GM03348 (cell line): ENCODE data around the gene LIM2.

Experiments used
- DNase-seq: peaks from one replicate; pipeline ENCODE4 v3.0.0; 2012; ENCODE audit warnings: low spot score

Gene LIM2

DNA sequence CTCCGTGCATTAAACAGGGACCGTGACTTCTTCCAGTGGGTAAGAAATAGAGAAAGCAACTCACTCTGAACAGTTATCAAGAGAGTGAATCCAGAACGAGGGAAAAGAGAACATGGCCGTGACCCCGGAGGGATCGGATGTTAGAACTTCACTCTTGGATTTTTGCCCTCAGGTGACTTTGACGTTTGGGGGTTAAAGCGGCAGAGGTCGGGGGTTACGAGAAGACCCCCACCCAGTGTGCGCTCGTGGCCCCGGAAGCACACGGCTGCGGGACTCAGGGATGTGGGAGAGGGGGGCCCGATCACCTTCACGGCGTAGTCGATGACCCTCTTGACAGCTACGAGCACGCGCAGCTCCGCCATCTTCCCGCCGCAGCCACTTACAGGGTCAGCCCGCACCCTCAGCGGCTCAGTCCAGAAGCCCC is 21.8 kb downstream of the LIM2 start, which contains the start of gene ETFB:
TSS of gene ETFB (minus strand) at position 424 of the 424 bp plus-strand sequence. CDS start at position 362, 62 bp downstream.
- no peak for DNase-seq

DNA sequence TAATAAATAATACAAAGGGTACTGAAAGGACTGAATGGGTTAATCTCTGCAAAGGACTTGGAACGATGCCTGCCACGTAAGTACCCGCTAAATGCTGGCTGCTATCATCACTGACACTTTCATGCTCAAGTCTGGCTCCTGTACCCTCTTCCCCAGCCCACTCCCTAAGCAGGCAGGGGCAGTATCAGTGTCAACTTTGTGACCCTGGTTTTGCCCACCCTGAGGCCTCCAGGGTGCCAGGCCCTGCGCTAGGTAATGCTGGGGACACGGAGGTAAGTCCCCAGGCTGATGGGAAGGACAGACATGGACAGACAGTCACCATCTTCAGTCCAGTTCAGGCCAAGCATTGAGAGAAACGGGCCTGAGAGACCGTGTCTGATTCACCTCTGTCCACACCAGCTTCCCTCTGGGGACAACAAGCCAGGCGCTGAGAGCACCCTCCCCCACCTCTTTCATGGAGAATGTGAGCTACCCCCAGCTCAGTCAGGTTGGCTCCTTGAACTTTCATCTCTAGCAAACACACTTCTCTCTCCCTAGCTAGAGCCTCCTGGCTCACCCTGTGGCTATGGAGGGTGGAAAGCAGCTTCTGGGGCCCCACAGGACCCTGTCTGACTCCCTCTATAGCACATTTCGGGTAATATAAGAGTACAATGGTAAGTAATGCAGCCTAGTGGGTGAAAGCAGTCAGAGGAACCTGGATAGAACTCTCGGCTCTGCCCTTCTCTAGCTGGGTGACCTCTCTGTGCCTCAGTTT is 22.4 kb downstream of the LIM2 start:
- DNase-seq, result peak; percentile 48

DNA sequence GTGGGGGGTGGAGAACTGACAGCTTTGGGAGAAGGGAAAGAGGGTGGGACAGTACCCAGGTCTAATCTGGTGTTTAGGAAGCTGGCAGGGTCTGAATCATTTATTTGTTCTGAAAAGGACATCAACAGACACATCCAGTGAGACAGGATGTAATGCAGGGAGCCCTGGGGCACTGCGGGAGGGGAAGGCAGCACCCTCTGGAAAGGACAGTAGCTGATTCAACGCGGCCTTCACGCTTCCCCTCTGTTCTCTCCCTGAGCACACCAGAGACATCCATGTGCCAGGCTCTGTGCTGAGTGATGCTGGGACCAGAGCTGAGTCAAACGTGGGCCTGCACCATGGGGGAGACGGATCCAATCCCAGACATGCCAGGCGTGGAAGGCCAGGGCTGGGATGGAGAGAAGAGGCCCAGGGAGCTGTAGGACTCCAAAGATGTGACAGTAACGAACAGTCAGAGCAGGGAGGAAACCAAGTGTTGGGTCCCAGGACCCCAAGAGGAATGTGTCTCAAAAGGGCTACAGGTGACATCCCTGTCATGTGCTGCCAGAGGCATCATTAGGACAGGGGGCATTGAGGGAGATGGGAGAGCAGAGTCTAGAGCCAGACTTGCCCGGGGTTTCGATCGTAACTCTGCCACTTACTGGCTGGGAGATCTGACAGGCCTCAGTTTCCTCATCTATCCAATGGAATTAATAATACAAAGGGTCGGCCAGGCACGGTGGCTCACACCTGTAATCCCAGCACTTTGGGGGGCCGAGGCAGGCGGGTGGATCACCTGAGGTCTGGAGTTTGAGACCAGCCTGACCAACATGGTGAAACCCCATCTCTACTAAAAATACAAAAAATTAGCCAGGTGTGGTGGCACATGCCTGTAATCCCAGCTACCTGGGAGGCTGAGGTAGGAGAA is 23.3 kb downstream of the LIM2 start:
- DNase-seq, result no peak

DNA sequence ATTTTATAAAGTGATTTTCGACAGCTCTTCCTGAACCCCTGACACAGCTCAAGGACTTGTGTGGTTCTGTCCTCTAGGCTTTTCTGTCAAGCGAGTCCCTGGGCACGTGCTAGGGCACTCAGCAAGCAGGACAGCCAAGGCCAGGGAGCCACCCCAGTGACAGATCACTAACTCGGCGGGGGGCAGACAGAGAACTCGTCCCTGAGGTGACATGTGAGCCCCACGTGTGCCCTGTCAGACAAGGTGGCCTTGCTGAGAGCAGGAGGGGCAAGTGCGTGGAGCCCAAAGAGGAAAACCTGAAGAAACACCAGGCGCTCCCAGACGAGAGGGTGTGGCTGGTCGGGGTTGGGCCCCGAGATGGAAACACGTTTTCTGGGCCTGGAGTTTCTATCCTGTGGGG is 26.5 kb downstream of the LIM2 start:
- no peak for DNase-seq

DNA sequence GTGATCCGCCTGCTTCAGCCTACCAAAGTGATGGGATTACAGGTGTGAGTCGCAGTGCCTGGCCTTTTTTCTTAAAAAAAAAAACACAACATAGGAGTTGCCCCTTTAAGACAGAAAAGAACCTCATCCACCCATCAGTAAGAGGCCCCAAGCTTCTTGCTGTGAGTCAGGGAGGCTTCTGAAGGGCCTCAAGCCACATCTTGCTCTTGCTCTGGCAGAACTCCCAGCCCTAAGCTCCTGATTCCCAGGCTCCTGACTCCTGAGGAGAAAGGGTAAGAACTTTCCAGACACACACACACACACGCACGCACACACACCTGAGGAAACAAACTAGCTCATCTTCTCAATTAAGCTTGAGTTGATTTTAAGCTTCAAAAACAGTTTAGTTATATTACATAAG is 28.5 kb downstream of the LIM2 start:
- DNase-seq, result peak; percentile 81

DNA sequence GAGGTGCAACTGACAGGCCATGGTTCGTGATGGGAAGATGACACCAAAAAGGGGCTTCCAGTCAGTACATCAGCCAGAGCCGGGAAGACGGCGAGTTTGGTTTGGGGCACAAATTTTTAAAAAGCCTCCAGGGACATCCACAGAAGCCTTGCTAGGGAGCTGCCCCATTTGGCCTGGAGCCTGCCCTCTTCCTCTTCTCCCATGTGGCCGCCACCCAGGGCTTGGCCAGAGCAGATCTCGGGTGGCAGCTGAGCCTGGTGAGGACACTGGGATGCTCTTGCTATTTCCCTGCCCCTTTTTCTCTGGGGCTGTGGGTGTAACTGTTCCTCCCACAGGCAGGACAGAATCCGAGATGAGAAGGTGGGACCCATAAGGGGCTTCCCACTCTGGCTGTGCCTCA is 29.8 kb downstream of the LIM2 start:
- no peak for DNase-seq

DNA sequence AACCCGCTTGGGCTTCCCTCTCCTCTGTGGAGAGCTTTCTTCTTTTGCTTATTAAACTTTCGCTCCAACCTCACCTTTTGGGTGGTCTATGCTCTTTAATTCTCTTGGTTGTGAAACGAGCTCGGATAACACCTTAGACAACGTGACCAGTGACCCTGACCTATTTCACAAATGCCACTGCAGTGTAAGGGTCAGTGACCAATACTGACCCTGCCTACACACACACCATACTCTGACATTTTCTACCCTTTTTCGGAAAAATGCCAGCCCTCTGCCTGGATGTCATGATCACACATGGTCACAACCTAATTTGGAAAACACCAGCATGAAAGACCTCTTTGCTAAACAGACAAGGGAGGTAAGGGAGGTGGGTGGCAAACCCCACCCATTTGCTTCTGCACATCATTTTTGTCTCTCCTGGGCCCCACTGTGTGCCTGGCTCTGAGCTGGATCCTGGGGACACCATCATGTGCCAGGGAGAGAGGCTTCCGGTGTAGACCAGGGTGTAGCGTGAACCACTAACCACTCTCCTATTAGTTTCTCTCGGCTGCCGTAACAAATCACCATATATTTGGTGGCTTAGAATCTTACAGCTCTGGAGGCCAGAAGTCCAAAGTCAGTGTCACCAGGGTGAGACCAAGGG is 31.5 kb downstream of the LIM2 start:
- DNase-seq, result no peak

DNA sequence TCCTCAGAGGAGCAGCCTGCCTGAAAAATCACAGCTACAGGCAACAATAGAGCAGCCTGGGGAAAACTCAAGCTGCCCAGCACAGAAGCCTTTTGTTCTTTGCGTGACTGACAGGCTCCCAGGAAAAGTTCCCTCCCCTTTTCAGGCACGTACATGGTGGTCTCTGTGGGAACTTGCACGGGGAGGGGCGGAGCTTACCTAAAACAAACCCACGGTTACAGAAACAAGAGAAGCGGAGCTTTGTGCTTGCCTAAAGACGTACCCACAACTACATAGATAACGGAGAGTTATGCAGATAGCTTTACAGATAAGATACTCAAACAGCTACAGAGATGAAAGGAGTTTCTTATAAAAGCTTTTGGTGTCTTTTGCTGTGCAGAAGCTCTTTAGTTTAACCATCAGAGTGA is 33.0 kb downstream of the LIM2 start:
- DNase-seq, result no peak

DNA sequence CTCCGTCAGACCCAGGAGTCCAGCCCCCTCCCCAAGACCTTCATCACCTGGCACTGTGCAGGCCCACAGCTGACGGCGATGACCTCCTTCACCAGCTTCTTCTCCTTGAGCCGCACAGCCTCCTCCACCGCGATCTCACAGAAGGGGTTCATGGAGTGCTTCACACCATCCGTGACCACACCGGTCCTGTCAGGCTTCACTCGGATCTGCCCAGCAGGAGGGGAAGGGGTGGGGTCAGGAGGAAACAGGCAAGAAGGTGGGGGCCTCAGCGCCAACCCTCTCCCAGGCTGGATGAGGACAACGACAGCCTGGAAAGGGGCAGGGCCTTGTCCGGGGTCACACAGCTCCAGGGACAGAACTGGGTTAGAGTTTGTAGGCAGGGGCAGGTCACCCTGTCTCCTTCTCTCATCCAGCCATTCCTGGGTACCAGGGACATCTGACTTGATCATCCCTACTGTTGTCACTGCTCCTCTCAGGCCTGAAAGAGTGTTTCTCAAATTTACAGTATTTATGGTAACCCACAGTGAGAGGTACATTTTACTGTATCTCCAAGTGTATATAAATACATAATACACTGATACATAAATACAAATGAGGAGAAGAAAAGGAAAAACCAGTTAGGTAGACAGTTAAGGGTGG is 33.6 kb downstream of the LIM2 start:
- DNase-seq, result no peak

DNA sequence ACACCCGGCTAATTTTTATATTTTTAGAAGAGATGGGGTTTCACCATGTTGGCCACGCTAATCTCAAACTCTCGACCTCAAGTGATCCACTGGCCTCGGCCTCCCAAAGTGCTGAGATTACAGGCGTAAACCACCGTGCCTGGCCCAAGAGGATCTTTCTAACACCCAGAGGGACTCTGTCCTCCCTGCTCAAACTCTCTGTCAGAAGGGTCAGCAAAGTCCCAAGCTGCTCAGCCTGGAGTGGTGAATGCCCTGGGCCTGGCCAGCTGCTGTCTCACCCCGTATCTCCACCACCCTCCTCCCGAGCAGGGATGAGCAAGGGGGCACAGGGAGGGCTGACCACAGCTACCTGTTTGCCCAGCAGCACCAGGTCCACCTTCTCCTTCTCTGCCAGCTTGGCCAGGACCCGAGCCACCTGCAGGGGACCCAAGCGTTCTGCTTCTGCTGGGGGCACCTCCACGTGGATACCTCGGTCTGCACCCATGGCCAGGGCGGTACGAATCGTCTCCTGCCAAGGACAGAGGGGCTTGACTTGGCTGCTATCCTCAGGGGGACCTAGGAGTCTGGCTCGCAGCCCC is 34.9 kb downstream of the LIM2 start:
- DNase-seq, result no peak

DNA sequence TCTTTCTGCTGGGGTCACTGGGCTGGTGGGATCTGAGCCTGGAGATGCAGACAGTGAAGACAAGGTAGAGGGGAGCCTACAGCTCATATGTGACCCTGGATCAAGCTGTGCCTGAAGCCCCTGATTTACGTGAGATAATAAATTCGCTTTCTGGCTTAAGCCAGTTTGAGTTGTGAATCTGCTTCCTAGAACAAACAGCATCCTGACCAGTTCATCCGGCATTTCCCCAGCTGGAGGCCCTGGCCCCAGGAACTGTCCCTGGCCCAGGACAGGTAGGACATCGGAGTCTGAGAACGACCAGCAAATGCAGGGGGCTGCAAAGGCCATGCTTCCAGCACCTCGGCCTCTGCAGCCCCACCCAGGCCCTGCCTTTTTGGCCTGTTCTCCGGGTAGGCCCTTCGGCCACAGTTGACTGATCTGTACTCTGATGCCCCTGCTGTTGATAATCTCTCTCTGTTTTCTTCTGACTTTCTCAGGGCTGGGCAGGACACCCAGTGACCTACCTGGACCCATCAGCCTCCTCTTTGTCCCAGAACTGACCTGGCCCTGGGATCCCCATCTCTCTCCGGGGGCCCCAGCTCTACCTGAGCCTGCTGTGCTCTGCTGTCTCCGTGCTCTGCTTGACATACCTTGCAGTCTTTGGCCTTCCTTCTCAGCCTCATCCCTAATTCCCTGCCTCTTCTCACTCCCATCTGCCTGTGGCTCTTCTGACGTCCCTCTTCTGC is 36.3 kb downstream of the LIM2 start:
- no peak for DNase-seq

DNA sequence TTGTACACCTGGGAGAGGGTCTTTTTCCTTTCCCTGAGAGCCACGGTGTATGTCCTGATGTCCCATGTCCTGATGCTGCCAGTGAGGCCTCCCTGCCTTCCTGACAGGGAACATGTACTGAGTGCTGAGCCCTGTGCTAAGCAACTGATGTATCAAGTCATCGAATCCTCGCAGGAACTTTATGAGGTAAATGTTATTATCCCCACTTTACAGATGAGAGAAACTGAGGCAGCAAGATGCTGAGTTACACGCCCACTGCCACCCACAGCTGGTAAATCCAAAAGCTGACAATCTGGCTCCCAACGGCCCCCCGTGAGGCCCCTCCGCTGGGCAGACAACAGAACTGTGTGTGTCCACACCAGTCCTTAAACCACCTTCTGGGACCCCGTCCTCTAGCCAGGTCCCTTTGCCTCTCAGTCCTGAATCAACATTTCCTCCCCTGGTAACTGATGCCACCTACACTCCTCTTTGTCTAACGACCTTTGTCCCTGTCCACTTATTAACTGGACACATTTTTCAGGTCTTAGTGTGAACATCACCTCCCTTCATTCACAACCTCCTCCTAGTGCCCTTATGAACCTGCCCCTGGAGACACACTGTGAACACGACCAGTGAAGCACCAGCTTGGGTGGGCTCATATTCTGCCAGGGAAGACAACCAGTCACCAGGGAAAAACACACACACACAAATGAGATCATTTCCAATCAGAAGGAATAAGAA is 40.4 kb downstream of the LIM2 start:
- no peak for DNase-seq

DNA sequence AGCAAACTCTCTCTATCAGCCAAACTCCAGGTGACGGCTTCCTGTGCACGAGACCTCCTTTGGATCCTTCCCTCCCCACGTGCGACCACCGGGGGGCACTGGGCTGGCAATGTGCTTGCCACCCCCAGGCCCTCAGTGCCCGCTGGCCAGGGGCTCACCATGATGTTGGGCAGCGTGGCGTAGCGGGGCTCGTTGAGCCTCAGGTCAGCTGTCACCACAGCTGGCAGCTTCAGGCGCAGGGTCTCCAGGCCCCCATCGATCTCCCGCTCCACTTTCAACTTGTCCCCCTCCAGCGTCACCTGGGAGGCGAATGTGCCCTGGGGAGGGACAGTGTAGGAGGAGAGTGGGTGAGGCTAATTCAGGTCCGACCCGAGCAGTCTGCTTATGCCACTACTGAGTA is 41.0 kb downstream of the LIM2 start:
- no peak for DNase-seq

DNA sequence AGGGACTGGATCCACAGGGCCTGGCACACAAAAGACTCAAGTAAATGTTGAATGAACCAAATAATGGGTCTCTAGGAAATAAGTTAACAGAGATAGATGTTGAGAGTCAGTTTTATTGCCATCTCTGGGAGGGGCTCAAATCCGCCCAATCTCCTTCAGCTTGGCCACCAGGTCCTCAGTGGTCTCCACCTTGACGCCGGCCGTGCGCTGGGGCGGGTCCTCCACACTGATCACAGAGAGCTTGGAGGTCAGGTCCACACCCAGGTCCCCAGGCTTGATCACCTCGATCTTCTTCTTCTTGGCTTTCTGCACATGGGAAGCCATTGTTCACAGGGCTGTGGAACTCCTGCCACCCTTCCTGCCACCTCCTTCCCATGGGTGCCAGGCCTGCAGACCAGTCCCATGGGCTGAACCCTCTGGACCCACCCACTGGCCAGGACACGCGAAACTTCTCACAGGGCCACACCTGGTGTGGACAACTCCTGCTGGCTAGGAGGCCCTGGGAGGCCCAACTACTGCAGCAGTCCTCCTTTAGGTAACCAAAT is 42.6 kb downstream of the LIM2 start:
- no peak for DNase-seq

DNA sequence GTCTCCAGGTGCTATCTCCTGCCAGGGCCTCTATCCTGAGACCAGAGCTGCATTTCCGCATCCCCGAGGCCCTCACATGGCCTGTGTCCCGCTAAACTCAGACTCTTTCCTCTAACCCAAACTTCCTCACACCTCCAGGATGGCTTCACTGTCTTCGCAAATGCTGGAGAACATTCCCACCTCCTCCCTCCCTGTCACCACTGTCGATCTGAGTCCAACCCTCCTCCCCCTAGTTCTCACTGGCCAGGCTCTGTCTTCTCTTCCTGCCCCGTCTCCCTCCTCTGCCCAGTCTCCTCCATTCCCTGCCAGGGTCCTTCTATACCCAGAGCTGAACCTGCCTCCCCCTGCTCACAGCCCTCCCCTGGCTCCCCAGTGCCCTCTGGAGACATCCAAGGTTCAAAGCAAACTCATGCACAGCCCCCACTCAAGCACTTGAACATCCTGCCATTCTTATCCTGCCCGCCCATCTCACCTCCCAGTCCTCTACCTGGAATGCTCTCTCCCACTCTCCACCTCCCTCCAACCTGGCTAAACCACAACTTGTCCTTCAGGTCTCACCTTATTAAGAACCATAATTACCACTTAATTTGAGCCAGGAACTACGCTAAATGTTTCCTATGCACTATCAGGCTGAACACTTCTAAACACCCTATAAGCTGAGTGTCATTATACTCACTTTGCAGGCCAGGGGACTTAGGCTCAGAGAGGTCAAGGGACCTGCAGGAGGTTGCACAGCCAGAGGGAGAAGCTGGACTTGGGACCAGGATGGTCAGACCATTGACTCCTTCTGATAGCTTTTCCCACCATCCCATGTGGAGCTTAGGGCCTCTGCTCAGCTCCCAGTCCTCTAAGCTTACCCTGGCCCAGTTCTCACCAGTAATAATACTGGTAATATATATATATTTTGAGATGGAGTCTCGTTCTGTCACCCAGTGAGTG is 44.9 kb downstream of the LIM2 start:
- no peak for DNase-seq

DNA sequence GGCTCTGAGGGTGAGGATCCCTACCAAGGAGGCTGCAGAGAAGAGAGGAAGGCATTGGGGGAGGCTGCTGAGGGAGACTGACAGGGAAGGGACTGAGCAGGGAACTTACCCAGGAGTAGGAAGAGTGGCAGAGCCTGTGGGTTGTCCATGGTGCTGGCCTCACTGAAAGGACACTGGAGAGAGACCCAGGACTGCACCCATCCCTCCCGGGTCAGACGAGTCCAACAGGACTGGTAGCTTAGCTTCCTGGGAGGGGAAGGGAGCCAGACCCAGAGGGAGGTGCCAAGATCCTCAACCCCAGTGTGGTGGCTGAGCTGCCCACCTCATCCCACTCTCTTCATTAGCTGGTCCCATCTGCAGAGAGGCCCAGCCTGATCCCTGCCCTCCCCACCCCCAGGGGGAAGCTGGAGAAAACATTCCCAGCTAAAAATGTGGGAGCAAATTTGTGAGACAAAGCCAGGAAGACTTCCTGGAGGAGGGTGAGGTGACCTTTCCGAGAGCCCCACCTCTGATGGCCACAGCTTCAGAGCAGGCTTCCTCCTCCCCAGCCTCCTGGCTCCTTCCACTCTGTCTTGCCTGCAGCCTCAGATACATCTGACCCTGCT is 45.7 kb downstream of the LIM2 start, which contains the start of gene VSIG10L:
TSS of gene VSIG10L (minus strand) at position 164 of the 605 bp plus-strand sequence. CDS start at position 149, 15 bp downstream.
- DNase-seq, result no peak

DNA sequence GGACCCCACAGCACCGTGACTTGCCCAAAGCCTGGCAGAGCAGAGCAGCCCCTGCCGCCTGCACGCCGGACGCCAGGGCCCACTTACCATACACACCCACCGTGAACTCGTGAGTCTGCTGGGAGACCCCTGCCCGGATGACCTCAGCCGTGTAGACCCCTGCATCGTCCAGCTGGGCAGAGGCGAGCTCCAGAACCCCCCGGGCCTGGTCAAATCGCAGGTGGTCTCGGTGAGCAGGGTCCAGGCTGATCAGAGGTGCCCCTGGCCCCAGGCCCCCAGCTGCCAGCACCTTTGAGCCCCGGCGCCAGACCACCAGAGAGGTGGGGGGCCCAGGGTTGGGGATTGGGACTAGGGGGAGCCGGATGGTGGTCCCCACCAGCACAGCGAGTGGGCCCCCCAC is 46.7 kb downstream of the LIM2 start:
- no peak for DNase-seq
